Measurements from ENCODE around the gene UGT1A3. TPM values are rescaled to one million over a fixed set of nuclear protein-coding genes. Genes with fewer than 3 reads are reported as not detected.

UGT1A3 gene
- total and polyA plus RNA-seq, 2 donors (not counting 1 experiment from before 2014, with no cell fraction given), result not detected

GRCh38 chr2:233691443-233692433 is 37.1 kb upstream of the UGT1A3 start:
- TF ChIP-seq, protein P1, sequence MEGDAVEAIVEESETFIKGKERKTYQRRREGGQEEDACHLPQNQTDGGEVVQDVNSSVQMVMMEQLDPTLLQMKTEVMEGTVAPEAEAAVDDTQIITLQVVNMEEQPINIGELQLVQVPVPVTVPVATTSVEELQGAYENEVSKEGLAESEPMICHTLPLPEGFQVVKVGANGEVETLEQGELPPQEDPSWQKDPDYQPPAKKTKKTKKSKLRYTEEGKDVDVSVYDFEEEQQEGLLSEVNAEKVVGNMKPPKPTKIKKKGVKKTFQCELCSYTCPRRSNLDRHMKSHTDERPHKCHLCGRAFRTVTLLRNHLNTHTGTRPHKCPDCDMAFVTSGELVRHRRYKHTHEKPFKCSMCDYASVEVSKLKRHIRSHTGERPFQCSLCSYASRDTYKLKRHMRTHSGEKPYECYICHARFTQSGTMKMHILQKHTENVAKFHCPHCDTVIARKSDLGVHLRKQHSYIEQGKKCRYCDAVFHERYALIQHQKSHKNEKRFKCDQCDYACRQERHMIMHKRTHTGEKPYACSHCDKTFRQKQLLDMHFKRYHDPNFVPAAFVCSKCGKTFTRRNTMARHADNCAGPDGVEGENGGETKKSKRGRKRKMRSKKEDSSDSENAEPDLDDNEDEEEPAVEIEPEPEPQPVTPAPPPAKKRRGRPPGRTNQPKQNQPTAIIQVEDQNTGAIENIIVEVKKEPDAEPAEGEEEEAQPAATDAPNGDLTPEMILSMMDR (IDR thresholded peaks at IDR 0.05), result no peak
- H3K27ac Mint-ChIP-seq, result no peak overlapping the region

DNA sequence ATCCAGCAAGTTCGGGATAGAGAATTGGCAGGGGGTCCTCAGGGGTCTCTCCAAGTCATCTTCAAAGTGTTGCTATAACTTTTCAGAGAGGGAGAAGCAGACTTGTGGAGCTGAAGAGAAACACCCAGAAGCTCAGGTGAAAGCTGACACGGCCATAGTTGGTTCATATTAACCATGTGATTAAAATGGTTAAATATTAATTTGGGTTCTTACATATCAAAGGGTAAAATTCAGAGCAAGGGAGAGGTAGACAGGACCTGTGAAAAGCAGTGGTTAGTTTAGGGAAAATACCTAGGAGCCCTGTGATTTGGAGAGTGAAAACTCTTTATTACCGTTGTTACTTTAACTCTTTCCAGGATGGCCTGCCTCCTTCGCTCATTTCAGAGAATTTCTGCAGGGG is 36.2 kb upstream of the UGT1A3 start, which contains the start of gene UGT1A6:
UGT1A6 (plus strand) TSS at position 243 of the 400 bp plus-strand sequence; CDS start at position 358, 115 bp downstream.
- ChIA-PET POLR2A (no interaction called here), CTCF (no interaction called here)
- DNase-seq (no peak), ATAC-seq (ENCODE audit: low read depth) (no peak)
- TF ChIP-seq EZH2 (IDR thresholded peaks at IDR 0.05; ENCODE audit: borderline replicate concordance, insufficient read depth, low read depth, low read length, poor library complexity, severe bottlenecking), result no peak
- TF ChIP-seq, protein P1 (IDR thresholded peaks at IDR 0.05), result no peak
- H4K20me1 ChIP-seq (ENCODE audit: control insufficient read depth, insufficient read depth, low read length, poor library complexity, severe bottlenecking), result no peaks in the 10 kb centered on the region
- no peaks in the 10 kb centered on the region for H3K9me3 ChIP-seq (ENCODE audit: control extremely low read depth in 1 of 3, control insufficient read depth in 2 of 3, insufficient read depth in 1 of 3, low read length in 2 of 3)
- no peaks in the 10 kb centered on the region for H3K79me2 ChIP-seq (ENCODE audit: control insufficient read depth, insufficient read depth, low read length)
- WGBS (ENCODE audit: insufficient coverage), result 97% methylated on average over 4 of the region's 4 CpGs
- Mint-ChIP-seq H3K9me3 (ENCODE audit: insufficient read depth) (no peaks in the 10 kb centered on the region), H3K27me3 (peaks cover 15% of the 10 kb centered on the region), H3K4me3 (no peak within 1 kb of the TSS), H3K27ac (no peak within 1 kb of the TSS), H3K4me1 (no peaks in the 10 kb centered on the region)
- H3K36me3 ChIP-seq (replicated peaks in 1 of 2; ENCODE audit: control extremely low read depth in 1 of 2, control insufficient read depth in 1 of 2, extremely low read depth in 1 of 2, insufficient read depth in 2 of 2, low read length in 1 of 2), result no peaks in the 10 kb centered on the region
- intact Hi-C loops (cut with micrococcal nuclease), result no loop called here
- no peak within 1 kb of the TSS for H2AFZ ChIP-seq (ENCODE audit: insufficient read depth, low read depth, low read length, poor library complexity, severe bottlenecking)
- H3K4me2 ChIP-seq (replicated peaks; ENCODE audit: low read depth, low read length, poor library complexity, severe bottlenecking), result no peak within 1 kb of the TSS
- peaks cover 0 to 4% (median 0%) of the 10 kb centered on the region in 4 experiments for H3K27me3 ChIP-seq (replicated peaks in 1 of 4; ENCODE audit: control extremely low read depth in 1 of 4, control insufficient read depth in 3 of 4, insufficient read depth in 4 of 4, low read length in 3 of 4)
- no peak within 1 kb of the TSS for H3K4me3 ChIP-seq (ENCODE audit: control extremely low read depth in 1 of 5, extremely low read depth in 1 of 5, insufficient read depth in 1 of 5, low read depth in 2 of 5, low read length in 4 of 5)
- no peaks in the 10 kb centered on the region for H3K4me1 ChIP-seq (ENCODE audit: control insufficient read depth in 2 of 2, insufficient read depth in 2 of 2, low read length in 2 of 2)
- H3K9ac ChIP-seq (ENCODE audit: low read length), result no peak within 1 kb of the TSS
- H3K27ac ChIP-seq (ENCODE audit: low read length in 2 of 2), result no peak within 1 kb of the TSS

More at GRCh38 chr2:233691443-233692433, 37.1 kb upstream of the UGT1A3 start:
- Histone ChIP-seq H3K36me3 (replicated peaks in 1 of 2; ENCODE audit: control extremely low read depth in 1 of 2, control insufficient read depth in 1 of 2, extremely low read depth in 1 of 2, insufficient read depth in 2 of 2, low read length in 1 of 2) (no peaks in the 10 kb centered on the region), H3K27me3 (replicated peaks in 1 of 4; ENCODE audit: control extremely low read depth in 1 of 4, control insufficient read depth in 3 of 4, insufficient read depth in 4 of 4, low read length in 3 of 4) (peaks cover 0 to 4% (median 0%) of the 10 kb centered on the region in 4 experiments), H3K4me1 (ENCODE audit: control insufficient read depth in 2 of 2, insufficient read depth in 2 of 2, low read length in 2 of 2) (no peaks in the 10 kb centered on the region), H3K4me2 (replicated peaks; ENCODE audit: low read depth, low read length, poor library complexity, severe bottlenecking) (no peak overlapping the region), H3K9me3 (ENCODE audit: control extremely low read depth in 1 of 3, control insufficient read depth in 2 of 3, insufficient read depth in 1 of 3, low read length in 2 of 3) (no peaks in the 10 kb centered on the region), H3K4me3 (ENCODE audit: control extremely low read depth in 1 of 5, extremely low read depth in 1 of 5, insufficient read depth in 1 of 5, low read depth in 2 of 5, low read length in 4 of 5) (no peak overlapping the region), H4K20me1 (ENCODE audit: control insufficient read depth, insufficient read depth, low read length, poor library complexity, severe bottlenecking) (no peaks in the 10 kb centered on the region), H3K9ac (ENCODE audit: low read length) (no peak overlapping the region), H3K79me2 (ENCODE audit: control insufficient read depth, insufficient read depth, low read length) (no peaks in the 10 kb centered on the region), H2AFZ (ENCODE audit: insufficient read depth, low read depth, low read length, poor library complexity, severe bottlenecking) (no peak overlapping the region), H3K27ac (ENCODE audit: low read length in 2 of 2) (no peak overlapping the region)
- intact Hi-C loops (cut with micrococcal nuclease), result no loop called here
- 76% methylated on average over 4 of the region's 11 CpGs for WGBS (ENCODE audit: insufficient coverage)
- Mint-ChIP-seq H3K27me3 (peaks cover 15% of the 10 kb centered on the region), H3K4me1 (no peaks in the 10 kb centered on the region), H3K9me3 (ENCODE audit: insufficient read depth) (no peaks in the 10 kb centered on the region), H3K4me3 (no peak overlapping the region)
- ATAC-seq (ENCODE audit: low read depth) (no peak), DNase-seq (no peak)
- CTCF ChIA-PET, result no interaction called here
- POLR2A ChIA-PET, result no interaction called here

All from B cell (primary cell).